Lower lobe of right lung (tissue), 2 donors: ENCODE measurements around the gene SP140L. TPM values are rescaled to one million over a fixed set of nuclear protein-coding genes. Genes with fewer than 3 reads are reported as not detected.
"Not testable (repeated sequence)": the region's sequence is repeated elsewhere in the genome, so short reads cannot be mapped to it uniquely, and the experiment has no call there.

Experiments
- ATAC-seq, 2 donors: fragments of 200-7000 bp; cut with Tn5 transposase; one replicate each; pipeline ENCODE4 v1.9.1; 2020 to 2022; ENCODE audit warnings: mild to moderate bottlenecking in 2 of 2, moderate library complexity in 2 of 2
- DNase-seq: peaks from one replicate; pipeline ENCODE4 v3.0.0-alpha.2; 2020
- H3K27ac ChIP-seq: fragments of 200-600 bp; one replicate; pipeline ENCODE4 v1.8.0; 2022
- H3K27me3 ChIP-seq: fragments of 200-600 bp; one replicate; pipeline ENCODE4 v1.8.0; 2022; ENCODE audit warnings: low read depth
- H3K36me3 ChIP-seq: fragments of 200-600 bp; one replicate; pipeline ENCODE4 v1.8.0; 2022; ENCODE audit warnings: mild to moderate bottlenecking
- H3K4me1 ChIP-seq: fragments of 200-600 bp; one replicate; pipeline ENCODE4 v1.8.0; 2022
- H3K4me3 ChIP-seq: fragments of 200-600 bp; one replicate; pipeline ENCODE4 v1.8.0; 2022; ENCODE audit warnings: mild to moderate bottlenecking
- H3K9me3 ChIP-seq: fragments of 200-600 bp; one replicate; pipeline ENCODE4 v1.8.0; 2022
- CTCF ChIP-seq: fragments of 200-600 bp; IDR thresholded peaks from one replicate; pipeline ENCODE4 v1.8.0; 2022; ENCODE audit warnings: antibody characterized with exemption, mild to moderate bottlenecking
- intact Hi-C: fragments of 100-400 bp; cut with DNase I; formaldehyde crosslinking; loops from one replicate; pipeline ENCODE4 v1.11.0; 2022
- total RNA-seq: library from RNA; stranded (reverse); fragmentation: NEBNext Ultra II Directional; extraction: Animal tissue kit (Norgen Biotek cat#: 25700); gene quantifications from one replicate; pipeline ENCODE4 v1.2.1, GENCODE V29; 2021
- donor health status: DM: no; HTN: yes; CAD: no; lungs with severe emphysema.

Gene SP140L
- total RNA-seq, 1 donor from 2014 or later, result 34.0 TPM

- Histone ChIP-seq H3K4me3 (no peak overlapping the region), H3K9me3 (no peaks in the 10 kb centered on the region), H3K36me3 (peaks cover 6% of the 10 kb centered on the region), H3K4me1 (no peaks in the 10 kb centered on the region), H3K27me3 (no peaks in the 10 kb centered on the region), H3K27ac (no peak overlapping the region)
- TF ChIP-seq CTCF, result no peak
- ATAC-seq, result no peak
- intact Hi-C loops, result no loop called here
- DNase-seq, result no peak
Observed at GRCh38 chr2:230335864-230336506, 9.0 kb downstream of the SP140L start.

- intact Hi-C loops, H3K36me3 ChIP-seq, DNase-seq, H3K4me3 ChIP-seq, H3K27ac ChIP-seq, ATAC-seq, H3K4me1 ChIP-seq, H3K27me3 ChIP-seq: not testable (repeated sequence)
- H3K9me3 ChIP-seq, result peaks cover 13% of the 10 kb centered on the region
Observed at GRCh38 chr2:230341936-230342528, 15.0 kb downstream of the SP140L start.

- H3K4me1 ChIP-seq, H3K27me3 ChIP-seq, ATAC-seq, H3K36me3 ChIP-seq, H3K4me3 ChIP-seq, DNase-seq, intact Hi-C loops, H3K27ac ChIP-seq: not testable (repeated sequence)
- peaks cover 13% of the 10 kb centered on the region for H3K9me3 ChIP-seq
Observed at GRCh38 chr2:230343041-230343624, 16.1 kb downstream of the SP140L start.

DNA sequence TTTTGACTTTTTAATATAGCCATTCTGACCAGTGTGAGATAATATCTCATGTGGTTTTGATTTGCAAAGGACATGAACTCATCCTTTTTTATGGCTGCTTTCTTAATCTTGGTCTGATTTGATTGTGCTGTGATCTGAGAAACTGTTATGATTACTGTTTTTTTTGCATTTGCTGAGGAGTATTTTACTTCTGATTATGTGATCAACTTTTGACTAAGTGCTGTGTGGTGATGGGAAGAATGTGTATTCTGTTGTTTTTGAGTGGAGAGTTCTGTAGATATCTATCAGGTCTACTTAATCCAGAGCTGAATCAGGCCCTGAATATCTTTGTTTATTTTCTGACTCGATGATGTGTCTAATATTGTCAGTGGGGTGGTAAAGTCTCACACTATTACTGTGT, 16.8 kb downstream of the SP140L start:
- H3K27me3 ChIP-seq, result no peaks in the 10 kb centered on the region
- no peak for TF ChIP-seq CTCF
- intact Hi-C loops, result no loop called here

GRCh38 chr2:230346465-230346864, 19.5 kb downstream of the SP140L start:
- no peak for TF ChIP-seq CTCF
- no peak for ATAC-seq
- H3K4me3 ChIP-seq, result no peak overlapping the region
- no peak overlapping the region for H3K27ac ChIP-seq
- H3K9me3 ChIP-seq, result peaks cover 13% of the 10 kb centered on the region
- DNase-seq, result no peak
- H3K27me3 ChIP-seq, result no peaks in the 10 kb centered on the region
- intact Hi-C loops, result no loop called here
- no peaks in the 10 kb centered on the region for H3K36me3 ChIP-seq
- peaks cover 9% of the 10 kb centered on the region for H3K4me1 ChIP-seq

More for the DNA sequence above, 16.8 kb downstream of the SP140L start:
- Histone ChIP-seq H3K27ac (no peak overlapping the region), H3K4me1 (peaks cover 9% of the 10 kb centered on the region), H3K4me3 (no peak overlapping the region), H3K9me3 (peaks cover 13% of the 10 kb centered on the region), H3K36me3 (no peaks in the 10 kb centered on the region)
- ATAC-seq, result no peak
- DNase-seq, result no peak

GRCh38 chr2:230346921-230347533, 20.0 kb downstream of the SP140L start:
- DNase-seq (no peak), ATAC-seq (no peak)
- H3K9me3 ChIP-seq, result peaks cover 13% of the 10 kb centered on the region
- H3K27me3 ChIP-seq, result no peaks in the 10 kb centered on the region
- no peaks in the 10 kb centered on the region for H3K36me3 ChIP-seq
- intact Hi-C loops, result no loop called here
- H3K4me3 ChIP-seq, result no peak overlapping the region
- no peak for TF ChIP-seq CTCF
- peaks cover 9% of the 10 kb centered on the region for H3K4me1 ChIP-seq
- H3K27ac ChIP-seq, result no peak overlapping the region
